HUES48 (cell line): Measurements from ENCODE around the gene TBX2.
"Not testable (repeated sequence)": the region's sequence is repeated elsewhere in the genome, so short reads cannot be mapped to it uniquely, and the experiment has no call there.

Experiments
- H3K27ac ChIP-seq: one replicate; pipeline ENCODE4 v1.7.0; 2013; ENCODE audit warnings: low read depth, low read length, inconsistent platforms
- H3K27me3 ChIP-seq: 2 replicates; pipeline ENCODE4 v1.6.1; 2013; ENCODE audit warnings: mild to moderate bottlenecking, low read length; ENCODE audit not compliant: control insufficient read depth, insufficient read depth
- H3K36me3 ChIP-seq: 2 replicates; pipeline ENCODE4 v1.6.1; 2013; ENCODE audit warnings: low read length; ENCODE audit not compliant: control insufficient read depth, insufficient read depth
- H3K4me1 ChIP-seq: 2 replicates; pipeline ENCODE4 v1.6.1; 2013; ENCODE audit warnings: mild to moderate bottlenecking, low read length; ENCODE audit not compliant: control insufficient read depth, insufficient read depth
- H3K4me3 ChIP-seq: 2 replicates; pipeline ENCODE4 v1.5.1; 2013; ENCODE audit warnings: mild to moderate bottlenecking, low read depth, low read length
- H3K9ac ChIP-seq: 2 replicates; pipeline ENCODE4 v1.6.1; 2013; ENCODE audit warnings: mild to moderate bottlenecking, low read depth, low read length, moderate library complexity
- H3K9me3 ChIP-seq: 2 replicates; pipeline ENCODE4 v1.6.1; 2013; ENCODE audit warnings: low read length; ENCODE audit not compliant: control insufficient read depth, insufficient read depth

TBX2 gene

GRCh38 chr17:61399131-61400065 lies at the start of gene TBX2:
TSS of gene TBX2 (plus strand) at chr17:61399843. CDS start at chr17:61400177, 334 bp downstream.
- peaks cover 100% of the 10 kb centered on the region for H3K27me3 ChIP-seq
- H3K4me1 ChIP-seq: peaks cover 11% of the 10 kb centered on the region; the same call in 1 of the 2 replicates
- H3K36me3 ChIP-seq: no peaks in the 10 kb centered on the region
- no peak within 1 kb of the TSS for H3K9ac ChIP-seq
- no peaks in the 10 kb centered on the region for H3K9me3 ChIP-seq
- peak within 1 kb of the TSS; percentile 48 for H3K4me3 ChIP-seq
- no peak within 1 kb of the TSS for H3K27ac ChIP-seq

DNA sequence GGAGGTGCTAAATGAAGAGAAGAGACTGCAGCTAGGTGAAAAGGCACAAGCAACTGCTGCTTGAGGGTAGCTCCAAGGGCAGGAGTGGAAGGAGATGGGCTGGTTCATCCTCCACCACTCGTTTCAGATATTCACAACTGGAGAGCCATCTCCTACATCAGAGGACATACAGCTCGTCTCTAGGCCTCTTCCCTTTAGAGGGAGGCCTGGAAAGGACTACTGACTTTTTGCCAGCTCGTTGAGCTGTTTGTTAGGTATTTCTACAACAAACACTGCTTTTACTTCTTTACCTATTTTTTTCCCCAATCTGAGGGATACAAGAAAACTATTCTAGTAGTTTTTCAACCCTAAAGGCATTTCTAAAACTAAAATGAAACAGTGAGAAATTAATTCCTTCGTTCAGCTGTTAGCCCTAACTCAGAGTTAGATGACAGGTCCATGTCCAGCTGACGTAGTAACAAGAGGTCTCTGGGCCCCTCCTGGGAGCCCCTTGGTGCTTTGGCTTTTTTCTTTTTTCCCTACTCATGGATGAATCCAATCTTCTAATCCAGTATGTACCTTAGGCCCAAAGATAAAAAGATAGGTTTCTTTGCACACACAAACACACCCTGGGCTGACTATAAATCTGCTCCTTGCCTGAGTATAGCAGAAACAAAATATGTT lies 47.8 kb upstream of the TBX2 start:
- no peak overlapping the region for H3K27ac ChIP-seq
- no peaks in the 10 kb centered on the region for H3K27me3 ChIP-seq
- no peak overlapping the region for H3K9ac ChIP-seq
- H3K4me3 ChIP-seq: no peak overlapping the region
- no peaks in the 10 kb centered on the region for H3K9me3 ChIP-seq
- peaks cover 11% of the 10 kb centered on the region; the same call in 1 of the 2 replicates for H3K4me1 ChIP-seq
- no peaks in the 10 kb centered on the region for H3K36me3 ChIP-seq

GRCh38 chr17:61352408-61352770 lies 47.3 kb upstream of the TBX2 start:
- Histone ChIP-seq H3K4me3 (no peak overlapping the region), H3K36me3 (no peaks in the 10 kb centered on the region), H3K9ac (no peak overlapping the region), H3K4me1 (peaks cover 11% of the 10 kb centered on the region; the same call in 1 of the 2 replicates), H3K9me3 (no peaks in the 10 kb centered on the region), H3K27me3 (no peaks in the 10 kb centered on the region), H3K27ac (no peak overlapping the region)

DNA sequence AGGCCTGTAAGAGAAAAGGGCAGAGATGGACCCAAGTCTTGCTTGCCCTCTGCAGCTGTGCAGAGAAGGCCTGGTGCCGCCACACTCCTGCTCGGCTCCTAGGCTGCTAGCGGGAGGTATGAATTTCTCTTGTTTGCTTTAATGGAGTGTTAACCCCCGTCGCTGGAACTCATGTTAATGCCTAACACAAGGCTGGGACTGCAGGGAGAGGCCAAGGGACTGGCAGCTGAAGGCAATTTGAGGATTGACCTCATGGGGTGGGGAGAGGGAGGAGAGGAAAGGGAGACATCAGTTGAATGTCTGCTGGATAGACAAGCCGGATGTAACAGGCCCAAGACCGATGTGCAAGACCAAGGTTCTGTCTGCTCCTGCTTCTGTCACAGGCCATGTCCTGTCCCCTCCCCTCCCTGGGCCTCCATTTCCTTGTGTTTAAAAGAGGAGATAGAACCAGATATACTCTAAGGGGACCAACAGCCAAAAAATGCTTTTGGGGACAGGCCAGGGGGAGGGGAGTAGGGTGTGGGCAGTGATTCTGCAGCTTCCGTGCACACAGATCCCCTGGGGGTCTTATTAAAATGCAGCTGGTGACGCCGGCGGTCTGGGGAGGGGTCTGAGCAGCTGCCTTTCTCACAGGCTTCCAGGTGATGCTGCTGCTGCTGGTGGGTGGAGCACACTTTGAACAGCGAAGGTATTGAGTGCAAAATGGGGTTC lies 46.7 kb upstream of the TBX2 start:
- no peaks in the 10 kb centered on the region for H3K27me3 ChIP-seq
- H3K36me3 ChIP-seq: no peaks in the 10 kb centered on the region
- no peak overlapping the region for H3K27ac ChIP-seq

DNA sequence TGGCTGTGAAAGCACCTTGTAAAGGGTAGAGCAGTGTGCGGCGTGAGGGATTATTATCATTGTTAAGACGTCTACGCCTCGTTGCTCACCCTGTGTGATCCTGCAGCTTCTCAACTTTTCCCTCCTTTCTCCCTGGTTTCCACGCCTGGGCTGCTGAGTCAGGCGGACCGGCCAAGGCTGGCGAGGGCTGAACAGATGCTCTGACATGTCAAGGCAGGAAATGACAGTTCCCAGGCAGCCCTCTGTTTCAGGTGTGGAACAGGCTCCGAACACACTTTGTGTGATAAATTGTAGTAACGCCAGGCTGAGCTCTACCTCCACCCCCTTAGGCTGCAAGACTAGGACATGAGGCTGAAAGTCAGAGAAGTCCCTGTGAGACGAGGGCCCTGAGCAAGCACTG lies 46.0 kb upstream of the TBX2 start:
- Histone ChIP-seq H3K27me3 (no peaks in the 10 kb centered on the region), H3K9me3 (no peaks in the 10 kb centered on the region), H3K27ac (no peak overlapping the region), H3K36me3 (no peaks in the 10 kb centered on the region), H3K4me1 (peaks cover 11% of the 10 kb centered on the region; the same call in 1 of the 2 replicates), H3K9ac (no peak overlapping the region), H3K4me3 (no peak overlapping the region)

More for the DNA sequence above, 46.7 kb upstream of the TBX2 start:
- H3K9ac ChIP-seq: no peak overlapping the region
- no peak overlapping the region for H3K4me3 ChIP-seq
- peaks cover 11% of the 10 kb centered on the region; the same call in 1 of the 2 replicates for H3K4me1 ChIP-seq
- no peaks in the 10 kb centered on the region for H3K9me3 ChIP-seq

DNA sequence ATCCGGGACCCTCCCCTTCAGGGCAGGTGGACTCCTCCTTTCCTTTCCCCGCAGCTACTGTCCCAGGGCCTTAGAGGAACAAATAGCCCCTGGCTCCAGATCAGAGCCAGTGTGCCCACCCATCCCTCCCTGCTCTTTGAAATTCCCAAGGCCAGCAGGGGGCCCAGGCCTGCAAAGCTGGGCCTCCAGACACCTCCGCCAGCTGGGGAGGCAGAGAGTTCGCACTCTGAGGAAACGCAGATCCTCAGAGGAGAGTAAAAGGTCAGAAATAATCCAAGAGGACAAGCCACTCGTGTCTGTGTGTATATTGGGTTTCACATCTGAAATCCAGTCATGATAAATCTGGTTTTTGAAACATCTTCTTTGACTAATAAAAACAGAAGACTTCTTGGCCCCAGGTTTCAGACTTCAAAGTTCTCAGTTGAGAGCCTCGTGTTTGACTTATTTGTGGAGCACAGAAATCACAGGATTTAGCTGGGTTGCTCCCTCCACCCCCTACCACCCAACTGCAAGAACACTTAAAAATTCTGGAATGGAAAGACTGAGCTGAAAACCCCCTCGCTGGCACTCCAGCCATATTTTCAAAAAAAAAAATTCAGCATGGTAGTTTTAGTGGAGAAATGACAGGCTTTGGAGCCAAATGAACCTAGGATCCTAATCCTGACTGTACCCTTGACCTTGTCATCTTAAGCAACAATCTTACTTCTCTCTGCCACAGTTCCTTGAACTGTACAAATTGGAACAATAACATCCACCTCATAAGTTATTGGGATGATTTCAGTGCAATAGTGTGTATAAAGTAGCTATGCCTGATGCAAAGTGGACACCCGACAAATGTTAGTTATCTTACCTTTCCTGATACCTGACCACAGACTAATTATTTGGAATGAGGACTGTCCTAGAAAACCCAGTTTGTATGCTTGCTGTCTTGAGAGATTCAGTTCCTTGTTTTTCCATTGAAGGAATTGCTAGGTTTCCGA lies 44.5 kb upstream of the TBX2 start:
- H3K4me1 ChIP-seq: peaks cover 11% of the 10 kb centered on the region; the same call in 1 of the 2 replicates
- no peaks in the 10 kb centered on the region for H3K27me3 ChIP-seq
- H3K9ac ChIP-seq: no peak overlapping the region
- H3K9me3 ChIP-seq: no peaks in the 10 kb centered on the region
- H3K4me3 ChIP-seq: no peak overlapping the region
- no peak overlapping the region for H3K27ac ChIP-seq
- no peaks in the 10 kb centered on the region for H3K36me3 ChIP-seq

- not testable (repeated sequence) for H3K36me3 ChIP-seq, H3K4me3 ChIP-seq, H3K27ac ChIP-seq, H3K27me3 ChIP-seq, H3K9ac ChIP-seq, H3K9me3 ChIP-seq
- peaks cover 11% of the 10 kb centered on the region; the same call in 1 of the 2 replicates for H3K4me1 ChIP-seq
Observed at GRCh38 chr17:61357061-61357460, 42.6 kb upstream of the TBX2 start.

DNA sequence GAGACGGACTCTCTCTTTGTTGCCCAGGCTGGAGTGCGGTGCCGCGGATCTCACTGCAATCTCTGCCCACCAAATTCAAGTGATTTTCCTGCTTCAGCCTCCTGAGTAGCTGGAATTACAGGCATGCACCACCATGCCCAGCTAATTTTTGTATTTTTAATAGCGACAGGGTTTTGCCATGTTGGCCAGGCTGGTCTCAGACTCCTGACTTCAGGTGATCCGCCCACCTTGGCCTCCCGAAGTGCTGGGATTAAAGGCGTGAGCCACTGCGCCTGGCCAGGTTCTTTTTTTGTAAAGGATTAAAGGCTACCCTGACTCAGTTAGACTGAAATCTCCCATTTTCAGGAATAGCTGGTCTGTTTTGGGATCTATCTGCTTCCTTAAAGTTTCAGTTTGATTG lies 40.1 kb upstream of the TBX2 start:
- H3K9ac ChIP-seq, H3K4me3 ChIP-seq, H3K27me3 ChIP-seq, H3K36me3 ChIP-seq, H3K4me1 ChIP-seq, H3K9me3 ChIP-seq, H3K27ac ChIP-seq: not testable (repeated sequence)

DNA sequence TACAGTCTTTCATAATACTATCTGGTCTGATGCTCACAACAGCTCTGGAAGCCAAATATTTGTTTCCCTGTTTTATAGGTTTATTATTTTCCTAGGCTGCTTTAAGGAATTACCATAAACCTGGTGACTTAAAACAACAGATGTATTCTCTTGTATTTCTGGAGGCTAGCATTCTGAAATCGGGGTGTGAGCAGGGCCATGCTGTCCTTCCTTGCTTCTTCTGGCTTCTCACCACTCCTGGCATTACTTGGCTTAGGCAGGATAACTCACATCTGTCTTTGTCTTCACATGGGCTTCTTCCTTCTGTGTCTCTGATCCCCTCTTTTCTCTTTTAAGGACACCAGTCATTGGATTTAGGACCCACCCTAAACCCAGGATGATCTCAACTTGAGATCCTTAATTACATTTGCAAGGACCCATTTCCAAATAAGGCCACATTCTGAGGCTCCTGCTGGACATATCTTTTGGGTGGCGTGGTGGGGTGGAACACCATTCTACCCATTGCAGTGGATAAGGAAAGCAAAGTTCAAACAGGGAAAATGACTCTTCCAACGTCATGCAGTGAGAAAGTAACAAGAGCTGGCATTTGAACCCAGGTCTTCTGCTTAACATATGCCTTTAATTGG lies 39.2 kb upstream of the TBX2 start:
- no peak overlapping the region for H3K9ac ChIP-seq
- no peaks in the 10 kb centered on the region for H3K27me3 ChIP-seq
- no peaks in the 10 kb centered on the region for H3K36me3 ChIP-seq
- no peak overlapping the region for H3K27ac ChIP-seq
- no peak overlapping the region for H3K4me3 ChIP-seq
- no peaks in the 10 kb centered on the region for H3K9me3 ChIP-seq
- no peaks in the 10 kb centered on the region for H3K4me1 ChIP-seq

GRCh38 chr17:61361084-61361483 lies 38.6 kb upstream of the TBX2 start:
- Histone ChIP-seq H3K27ac (no peak overlapping the region), H3K9ac (no peak overlapping the region), H3K9me3 (no peaks in the 10 kb centered on the region), H3K4me3 (no peak overlapping the region), H3K4me1 (no peaks in the 10 kb centered on the region), H3K27me3 (no peaks in the 10 kb centered on the region), H3K36me3 (no peaks in the 10 kb centered on the region)
